CD4-positive, alpha-beta T cell treated with Interleukin-15 for 4 hours (primary cell): ENCODE measurements around the gene BRS3.
"Not testable (repeated sequence)": the region's sequence is repeated elsewhere in the genome, so short reads cannot be mapped to it uniquely, and the experiment has no call there.

ENCODE experiments used
- DNase-seq: peaks from one replicate; pipeline ENCODE4 v3.0.0-alpha.2; 2020; ENCODE audit warnings: low spot score

Gene BRS3

GRCh38 chrX:136487647-136488046 lies at the start of gene BRS3:
Gene BRS3 (plus strand): TSS chrX:136487947. CDS start chrX:136488115, 168 bp downstream.
- DNase-seq = no peak

- DNase-seq = no peak
These were observed 49.6 kb upstream of the BRS3 start for GRCh38 chrX:136438192-136438591.

- DNase-seq = not testable (repeated sequence)
These were observed 42.1 kb upstream of the BRS3 start for GRCh38 chrX:136445674-136446073.

- no peak for DNase-seq
These were observed 41.5 kb upstream of the BRS3 start for GRCh38 chrX:136446208-136446607.

GRCh38 chrX:136447308-136447707 lies 40.4 kb upstream of the BRS3 start:
- DNase-seq = no peak

GRCh38 chrX:136447968-136448367 lies 39.8 kb upstream of the BRS3 start:
- DNase-seq = no peak

- no peak for DNase-seq
These were observed 37.5 kb upstream of the BRS3 start for GRCh38 chrX:136450050-136450830.

GRCh38 chrX:136452614-136453013 lies 35.1 kb upstream of the BRS3 start:
- no peak for DNase-seq

GRCh38 chrX:136453114-136453513 lies 34.6 kb upstream of the BRS3 start:
- DNase-seq = no peak

GRCh38 chrX:136453771-136454170 lies 34.0 kb upstream of the BRS3 start:
- DNase-seq = no peak

GRCh38 chrX:136456133-136456532 lies 31.6 kb upstream of the BRS3 start:
- DNase-seq = no peak

- DNase-seq = no peak
These were observed 30.3 kb upstream of the BRS3 start for GRCh38 chrX:136457303-136457917.

GRCh38 chrX:136464589-136464988 lies 23.2 kb upstream of the BRS3 start:
- DNase-seq = no peak

GRCh38 chrX:136467303-136467702 lies 20.4 kb upstream of the BRS3 start:
- no peak for DNase-seq

GRCh38 chrX:136468391-136469103 lies 19.2 kb upstream of the BRS3 start:
- no peak for DNase-seq

GRCh38 chrX:136473663-136474062 lies 14.1 kb upstream of the BRS3 start:
- DNase-seq = no peak

GRCh38 chrX:136475236-136475635 lies 12.5 kb upstream of the BRS3 start:
- DNase-seq = no peak

GRCh38 chrX:136476501-136476900 lies 11.2 kb upstream of the BRS3 start:
- DNase-seq = no peak

GRCh38 chrX:136477026-136477425 lies 10.7 kb upstream of the BRS3 start:
- DNase-seq = no peak

GRCh38 chrX:136480383-136480782 lies 7.4 kb upstream of the BRS3 start:
- DNase-seq = no peak

GRCh38 chrX:136488706-136489105 lies 959 bp downstream of the BRS3 start:
- no peak for DNase-seq

GRCh38 chrX:136491832-136492231 lies 4.1 kb downstream of the BRS3 start:
- no peak for DNase-seq

- DNase-seq = no peak
These were observed 5.3 kb downstream of the BRS3 start for GRCh38 chrX:136493011-136493410.
